Right cardiac atrium (tissue), 5 donors: Measurements from ENCODE around the gene APAF1. TPM values are rescaled to one million over a fixed set of nuclear protein-coding genes. Genes with fewer than 3 reads are reported as not detected.

ENCODE experiments used
- ATAC-seq, 2 donors: fragments of 200-7000 bp; cut with Tn5 transposase; one replicate each; pipeline versions ENCODE4 v1.8.0 to v1.9.1; 2020; ENCODE audit warnings: moderate library complexity in 2 of 2, mild to moderate bottlenecking in 1 of 2
- DNase-seq, 3 donors: peaks; one replicate each; pipeline ENCODE4 v3.0.0-alpha.2; 2020
- H3K27ac ChIP-seq: one replicate; pipeline ENCODE4 v1.5.1; 2013; ENCODE audit warnings: mild to moderate bottlenecking, low read length, control low read depth, moderate library complexity
- H3K27me3 ChIP-seq: one replicate; pipeline ENCODE4 v1.6.1; 2013; ENCODE audit not compliant: control insufficient read depth, insufficient read depth
- H3K4me1 ChIP-seq: one replicate; pipeline ENCODE4 v1.6.1; 2013; ENCODE audit warnings: low read length; ENCODE audit not compliant: control insufficient read depth, insufficient read depth
- H3K4me3 ChIP-seq: one replicate; pipeline ENCODE4 v1.5.1; 2013; ENCODE audit warnings: low read length, control low read depth
- H3K9me3 ChIP-seq: one replicate; pipeline ENCODE4 v1.6.1; 2013; ENCODE audit warnings: low read length; ENCODE audit not compliant: control insufficient read depth
- WGBS: extraction: QIAGEN DNeasy Blood & Tissue Kit; methylation state at CpG from one replicate; pipeline ENCODE4 v1.1.7; 2013; 5-methylcytosine and 5-hydroxymethylcytosine counted together
- intact Hi-C, 4 donors: fragments of 100-400 bp; cut with DNase I; formaldehyde crosslinking; loops; one replicate each; pipeline versions ENCODE4 v1.11.0 to v1.14.0; 2022 to 2023
- polyA plus RNA-seq: library from polyadenylated mRNA; stranded (reverse); fragments of 200-250 nt; gene quantifications from one replicate; pipeline ENCODE4 v1.2.3, GENCODE V29; 2013
- total RNA-seq, 4 donors: library from RNA; stranded (reverse); fragmentation: NEBNext Ultra II Directional; extraction: Animal tissue kit (Norgen Biotek cat#: 25700); gene quantifications; one replicate each; pipeline ENCODE4 v1.2.1, GENCODE V29; 2021
- donor health status: healthy with polysubstance abuse.
- donor health status: DM: no; HTN: yes; CAD: no.
- donor health status: DM: no; HTN: no; CAD: no.
- donor health status: DM: no; HTN: yes; CAD: no; lungs with severe emphysema.
- donor health status: DM: yes; HTN: yes; CAD: no.

The APAF1 gene
- total and polyA plus RNA-seq, 5 donors: 2.9 to 7.1 (median 4.3) TPM

DNA sequence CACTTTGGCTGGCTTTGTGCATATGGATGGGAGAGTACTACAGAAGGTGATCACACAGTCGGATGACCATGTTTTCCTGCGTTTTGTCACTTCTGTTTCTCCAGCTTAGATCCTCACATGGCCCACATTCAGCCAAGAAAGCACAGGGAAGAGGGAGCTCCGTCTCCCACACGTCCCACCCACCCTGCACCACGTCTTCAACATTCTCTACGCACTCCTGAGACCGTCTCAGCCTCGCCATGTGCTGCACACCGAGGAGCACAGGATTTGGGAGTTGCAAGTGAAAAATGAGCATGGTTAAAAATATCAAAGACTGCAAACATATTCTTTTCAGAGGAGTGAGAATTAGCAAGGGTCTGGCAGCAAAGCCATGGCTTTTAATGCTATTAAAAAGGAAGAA is 122.2 kb downstream of the APAF1 start:
- H3K9me3 ChIP-seq: no peaks in the 10 kb centered on the region
- no peak overlapping the region for H3K4me3 ChIP-seq
- DNase-seq (no peak), ATAC-seq (no peak)
- H3K27ac ChIP-seq: no peak overlapping the region
- intact Hi-C loops: no loop called here
- no peaks in the 10 kb centered on the region for H3K27me3 ChIP-seq
- WGBS: 86% methylated on average over 9 of the region's 9 CpGs
- H3K4me1 ChIP-seq: no peaks in the 10 kb centered on the region

DNA sequence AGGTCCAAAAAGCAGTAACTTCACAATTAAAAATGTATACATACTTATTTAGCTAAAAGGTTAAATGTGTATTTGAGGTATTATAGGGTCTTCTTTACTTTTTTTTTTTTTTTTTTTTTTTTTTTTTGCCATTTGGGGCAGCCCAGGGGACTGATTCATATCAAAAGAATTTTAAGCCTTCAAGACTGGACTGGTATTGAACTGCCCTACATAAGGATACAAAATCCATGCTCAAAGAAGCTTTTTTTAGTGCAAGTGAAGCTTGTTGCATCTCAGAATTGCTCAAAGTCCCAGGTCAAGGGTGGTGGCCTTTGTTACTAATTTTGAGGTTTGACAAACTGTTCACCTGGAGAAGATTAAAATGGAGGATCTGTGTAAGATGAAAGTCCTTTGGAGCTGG is 124.0 kb downstream of the APAF1 start:
- no peak for DNase-seq
- no peaks in the 10 kb centered on the region for H3K9me3 ChIP-seq
- no peaks in the 10 kb centered on the region for H3K4me1 ChIP-seq
- no peak overlapping the region for H3K4me3 ChIP-seq
- H3K27ac ChIP-seq: no peak overlapping the region
- no peaks in the 10 kb centered on the region for H3K27me3 ChIP-seq
- ATAC-seq: no peak
- intact Hi-C loops: no loop called here

DNA sequence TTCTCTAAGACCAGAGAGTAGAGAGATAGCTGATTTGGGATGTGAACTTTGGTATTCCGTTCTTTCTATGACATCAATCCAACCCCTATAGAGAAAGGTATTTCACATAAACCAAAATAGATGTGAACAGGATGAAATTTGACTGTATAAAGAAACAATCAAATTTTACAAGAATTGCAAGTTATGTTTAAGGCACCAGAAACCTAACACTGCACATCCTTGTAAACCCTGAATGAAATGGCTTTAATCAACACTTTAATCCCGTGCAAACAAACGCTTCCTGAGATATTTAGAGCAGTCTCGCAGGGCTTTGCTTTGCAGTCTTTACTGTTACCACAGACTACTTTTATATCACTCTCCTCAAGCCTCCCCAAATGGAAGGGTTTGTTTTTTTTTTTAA is 125.1 kb downstream of the APAF1 start:
- no peak for ATAC-seq
- Histone ChIP-seq H3K27ac (no peak overlapping the region), H3K4me1 (no peaks in the 10 kb centered on the region), H3K4me3 (no peak overlapping the region), H3K9me3 (no peaks in the 10 kb centered on the region), H3K27me3 (no peaks in the 10 kb centered on the region)
- intact Hi-C loops: no loop called here
- no peak for DNase-seq
- 73% methylated on average over 4 of the region's 4 CpGs for WGBS

DNA sequence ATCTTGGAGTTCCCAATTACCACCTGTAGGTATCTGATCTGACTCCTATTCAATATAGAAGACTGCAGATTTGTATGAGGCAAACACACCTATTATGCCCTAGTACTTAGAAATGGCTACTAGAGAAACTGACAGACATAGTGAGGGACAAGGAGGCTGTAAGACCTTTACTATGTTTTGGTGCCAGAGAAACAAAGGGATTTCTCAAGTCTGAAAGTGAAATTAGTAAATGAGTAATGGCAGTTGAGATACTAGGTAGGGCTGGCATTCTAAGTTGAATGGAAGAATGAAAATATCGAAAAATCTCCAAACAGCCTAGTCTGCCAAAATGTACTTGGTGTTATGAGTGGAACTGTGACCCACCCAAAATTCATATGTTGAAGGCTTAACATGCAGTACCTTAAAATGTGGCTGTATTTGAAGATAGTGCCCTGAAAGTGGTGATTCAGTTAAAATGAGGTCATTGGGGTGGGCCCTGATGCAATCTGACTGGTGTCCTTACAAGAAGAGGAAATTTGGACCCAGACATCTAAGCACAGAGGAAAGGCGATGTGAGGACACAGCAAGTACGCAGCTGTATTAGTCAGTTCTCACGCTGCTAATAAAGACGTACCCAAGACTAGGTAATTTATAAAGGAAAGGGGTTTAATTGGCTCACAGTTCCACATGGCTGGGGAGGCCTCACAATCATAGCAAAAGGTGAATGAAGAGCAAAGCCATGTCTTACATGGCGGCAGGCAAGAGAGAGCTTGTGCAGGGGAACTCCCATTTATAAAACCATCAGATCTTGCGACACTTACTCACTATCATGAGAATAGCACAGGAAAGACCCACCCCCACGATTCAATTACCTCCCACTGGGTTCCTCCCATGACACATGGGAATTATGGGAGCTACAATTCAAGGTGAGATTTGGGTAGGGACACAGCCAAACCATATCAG is 127.0 kb downstream of the APAF1 start:
- ATAC-seq (no peak), DNase-seq (no peak)
- H3K9me3 ChIP-seq: no peaks in the 10 kb centered on the region
- intact Hi-C loops: no loop called here
- WGBS: 89% methylated on average over 8 of the region's 8 CpGs
- H3K4me1 ChIP-seq: no peaks in the 10 kb centered on the region
- no peak overlapping the region for H3K27ac ChIP-seq
- H3K27me3 ChIP-seq: no peaks in the 10 kb centered on the region
- H3K4me3 ChIP-seq: no peak overlapping the region

DNA sequence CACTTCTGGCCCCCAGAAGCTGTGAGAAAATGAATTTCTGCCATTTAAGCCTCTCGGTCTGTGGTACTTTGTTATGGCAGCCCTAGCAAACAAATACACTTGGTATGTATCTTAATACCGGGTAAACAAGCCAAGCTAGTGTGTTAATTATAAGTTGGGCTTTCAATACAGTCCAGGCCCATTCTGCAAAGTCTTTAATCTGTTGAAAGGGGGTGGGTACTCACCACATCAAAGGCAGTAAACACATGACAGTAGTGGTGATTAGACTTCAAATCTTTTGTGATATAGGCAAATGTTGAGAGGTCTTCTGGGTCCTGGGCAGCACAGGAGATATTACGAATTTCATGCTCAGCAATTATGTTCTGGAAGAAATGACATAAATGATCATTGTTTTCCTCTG is 127.7 kb downstream of the APAF1 start:
- no peak for ATAC-seq
- no peak overlapping the region for H3K27ac ChIP-seq
- no peaks in the 10 kb centered on the region for H3K27me3 ChIP-seq
- H3K4me1 ChIP-seq: no peaks in the 10 kb centered on the region
- no peak overlapping the region for H3K4me3 ChIP-seq
- 93% methylated on average over 3 of the region's 3 CpGs for WGBS
- intact Hi-C loops: no loop called here
- DNase-seq: no peak
- no peaks in the 10 kb centered on the region for H3K9me3 ChIP-seq

DNA sequence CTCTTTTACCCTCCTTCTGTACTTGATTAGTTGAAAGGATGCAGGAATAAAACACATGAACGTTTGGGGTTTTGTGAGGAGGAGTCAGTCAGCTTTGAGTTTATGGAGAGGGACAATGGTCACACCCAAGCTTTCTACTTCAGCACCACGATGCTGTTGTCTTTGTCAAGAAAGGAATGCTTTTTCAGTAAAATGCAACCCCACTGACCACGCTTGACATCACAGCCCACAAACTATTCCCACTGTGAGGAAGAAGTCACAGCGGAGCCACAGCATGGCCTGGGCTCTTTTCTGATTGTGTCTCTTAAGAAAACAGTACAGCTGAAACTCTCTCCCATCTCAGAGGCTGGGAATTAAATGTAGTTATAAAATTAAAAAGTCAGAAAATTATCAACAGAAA is 135.2 kb downstream of the APAF1 start:
- Histone ChIP-seq H3K27ac (no peak overlapping the region), H3K4me3 (no peak overlapping the region), H3K27me3 (no peaks in the 10 kb centered on the region), H3K4me1 (no peaks in the 10 kb centered on the region), H3K9me3 (no peaks in the 10 kb centered on the region)
- intact Hi-C loops: no loop called here
- ATAC-seq (no peak), DNase-seq (no peak)
- 60% methylated on average over 4 of the region's 4 CpGs for WGBS

DNA sequence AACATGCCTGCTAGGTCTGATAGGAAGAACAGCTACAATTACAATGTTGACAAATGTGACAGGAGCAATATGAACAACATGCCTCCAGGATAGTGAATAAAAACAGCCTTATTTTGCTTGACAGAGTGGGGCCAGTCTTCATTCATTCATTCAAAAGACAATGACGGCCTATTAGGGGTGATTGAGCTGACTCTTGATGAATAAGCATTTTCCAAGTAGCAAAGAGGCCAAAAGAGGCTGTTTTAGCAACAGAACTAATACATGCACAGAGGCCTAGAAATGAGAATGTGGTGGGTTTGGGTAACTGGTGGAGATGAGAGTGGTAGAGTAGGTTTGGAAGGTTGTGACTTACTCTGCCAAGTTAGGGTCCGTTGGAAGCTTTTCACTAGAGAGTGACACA is 138.3 kb downstream of the APAF1 start:
- WGBS: 90% methylated on average over 2 of the region's 2 CpGs
- DNase-seq: no peak
- H3K9me3 ChIP-seq: no peaks in the 10 kb centered on the region
- intact Hi-C loops: no loop called here
- H3K4me1 ChIP-seq: no peaks in the 10 kb centered on the region
- no peak overlapping the region for H3K27ac ChIP-seq
- no peak for ATAC-seq
- no peak overlapping the region for H3K4me3 ChIP-seq
- H3K27me3 ChIP-seq: no peaks in the 10 kb centered on the region

Other genes starting within 250 kb of the APAF1 start
- gene TMPO, start 129.7 kb upstream of the APAF1 start, total RNA-seq: 10 to 100 TPM; 18.8 to 28.9 (median 21.6) TPM
- 14.8 TPM for gene TMPO, start 129.7 kb upstream of the APAF1 start, polyA plus RNA-seq
- gene SLC25A3, start 51.6 kb upstream of the APAF1 start, total RNA-seq: 1,000 to 10,000 TPM in 3 of 4 donors, 100 to 1,000 TPM in 1; 961 to 1,212 (median 1,085) TPM
- gene SLC25A3, start 51.6 kb upstream of the APAF1 start, polyA plus RNA-seq: 1,403 TPM
- 10 to 100 TPM in 1 of 4 donors, 1 to 10 TPM in 3; 4.9 to 10.3 (median 6.3) TPM for gene IKBIP, start 502 bp upstream of the APAF1 start, total RNA-seq
- 8.1 TPM for gene IKBIP, start 502 bp upstream of the APAF1 start, polyA plus RNA-seq